ENCODE measurements around the gene LMNA. TPM values are rescaled to one million over a fixed set of nuclear protein-coding genes. Genes with fewer than 3 reads are reported as not detected.

The LMNA gene
- polyA plus RNA-seq, 1 donor: 138 TPM

DNA sequence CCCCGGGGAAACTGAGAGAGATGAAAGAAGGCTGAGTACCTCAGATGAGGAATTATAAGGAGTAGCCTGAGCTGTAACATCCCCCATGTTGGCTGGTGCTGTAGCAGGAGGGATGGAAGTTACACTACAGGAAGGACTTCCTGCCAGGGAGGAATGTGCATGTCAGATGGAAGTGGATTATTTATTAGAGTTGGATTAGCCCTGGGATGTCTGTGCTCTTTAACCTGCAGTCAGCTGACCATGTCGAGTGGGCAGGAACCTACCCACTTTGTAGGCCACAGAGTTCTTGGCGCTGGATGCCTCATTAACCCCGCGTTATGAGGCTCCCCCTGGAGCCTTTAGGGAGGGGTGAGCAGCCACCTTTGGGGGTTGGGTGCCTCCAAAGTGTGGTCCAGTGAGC, 38.1 kb downstream of the LMNA start:
- Histone ChIP-seq H3K4me3 (ENCODE audit: low read length) (no peak overlapping the region), H3K4me1 (ENCODE audit: control insufficient read depth, insufficient read depth, low read length) (peaks cover 2% of the 10 kb centered on the region), H3K27me3 (ENCODE audit: control insufficient read depth, insufficient read depth, low read length) (peaks cover 15% of the 10 kb centered on the region), H3K36me3 (ENCODE audit: control insufficient read depth, insufficient read depth, low read length) (no peaks in the 10 kb centered on the region), H3K9me3 (ENCODE audit: control insufficient read depth, low read depth, low read length) (no peaks in the 10 kb centered on the region), H3K27ac (ENCODE audit: low read length) (no peak overlapping the region)
- no CpG with 5 or more reads among the region's 5 CpGs for WGBS (ENCODE audit: insufficient coverage, low lambda C conversion rate)
- no peak for DNase-seq

DNA sequence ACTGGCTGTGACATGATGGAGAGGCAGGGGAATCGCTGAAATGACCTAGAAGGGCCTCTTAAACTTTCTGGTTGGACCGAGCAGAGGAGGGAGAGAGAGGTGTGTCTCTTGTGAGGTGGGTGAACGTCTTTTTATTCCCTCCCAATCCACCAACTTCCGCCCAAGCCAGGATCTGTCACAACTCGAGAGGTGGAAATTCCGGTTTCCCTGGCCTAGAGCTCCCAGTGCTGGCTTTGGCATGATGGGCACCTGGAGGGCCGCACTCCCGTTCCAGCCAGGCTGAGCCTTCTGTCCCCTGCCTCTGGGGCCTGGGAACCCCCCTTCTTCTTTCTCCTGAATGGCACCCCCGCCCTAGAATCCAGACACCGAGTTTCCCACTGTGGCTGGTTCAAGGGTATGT, 38.9 kb downstream of the LMNA start, which contains the start of gene SEMA4A:
SEMA4A (plus strand) TSS at position 224 of the 400 bp plus-strand sequence. CDS start 994 bp downstream, outside the sequence.
- DNase-seq: peak in 1 of 2 donors; percentile 51
- Histone ChIP-seq H3K4me1 (ENCODE audit: control insufficient read depth, insufficient read depth, low read length) (peaks cover 2% of the 10 kb centered on the region), H3K36me3 (ENCODE audit: control insufficient read depth, insufficient read depth, low read length) (no peaks in the 10 kb centered on the region), H3K27ac (ENCODE audit: low read length) (no peak within 1 kb of the TSS), H3K4me3 (ENCODE audit: low read length) (no peak within 1 kb of the TSS), H3K9me3 (ENCODE audit: control insufficient read depth, low read depth, low read length) (no peaks in the 10 kb centered on the region), H3K27me3 (ENCODE audit: control insufficient read depth, insufficient read depth, low read length) (peaks cover 15% of the 10 kb centered on the region)
- whole genome bisulfite sequencing (ENCODE audit: insufficient coverage, low lambda C conversion rate): no CpG with 5 or more reads among the region's 10 CpGs

- no peak for DNase-seq
- Histone ChIP-seq H3K4me1 (ENCODE audit: control insufficient read depth, insufficient read depth, low read length) (peaks cover 2% of the 10 kb centered on the region), H3K27me3 (ENCODE audit: control insufficient read depth, insufficient read depth, low read length) (peaks cover 15% of the 10 kb centered on the region), H3K27ac (ENCODE audit: low read length) (no peak overlapping the region), H3K36me3 (ENCODE audit: control insufficient read depth, insufficient read depth, low read length) (no peaks in the 10 kb centered on the region), H3K4me3 (ENCODE audit: low read length) (no peak overlapping the region), H3K9me3 (ENCODE audit: control insufficient read depth, low read depth, low read length) (no peaks in the 10 kb centered on the region)
- 75% methylated on average over 1 of the region's 11 CpGs for WGBS (ENCODE audit: insufficient coverage, low lambda C conversion rate)
Observed at GRCh38 chr1:156154317-156154749, 39.8 kb downstream of the LMNA start.

GRCh38 chr1:156155756-156156510, 41.4 kb downstream of the LMNA start:
- Histone ChIP-seq H3K9me3 (ENCODE audit: control insufficient read depth, low read depth, low read length) (no peaks in the 10 kb centered on the region), H3K4me1 (ENCODE audit: control insufficient read depth, insufficient read depth, low read length) (peaks cover 7% of the 10 kb centered on the region), H3K36me3 (ENCODE audit: control insufficient read depth, insufficient read depth, low read length) (no peaks in the 10 kb centered on the region), H3K27me3 (ENCODE audit: control insufficient read depth, insufficient read depth, low read length) (peaks cover under 1% of the 10 kb centered on the region), H3K27ac (ENCODE audit: low read length) (no peak overlapping the region), H3K4me3 (ENCODE audit: low read length) (no peak overlapping the region)
- no CpG with 5 or more reads among the region's 12 CpGs for WGBS (ENCODE audit: insufficient coverage, low lambda C conversion rate)
- no peak for DNase-seq

- Histone ChIP-seq H3K27me3 (ENCODE audit: control insufficient read depth, insufficient read depth, low read length) (no peaks in the 10 kb centered on the region), H3K36me3 (ENCODE audit: control insufficient read depth, insufficient read depth, low read length) (no peaks in the 10 kb centered on the region), H3K4me3 (ENCODE audit: low read length) (no peak overlapping the region), H3K4me1 (ENCODE audit: control insufficient read depth, insufficient read depth, low read length) (peaks cover 11% of the 10 kb centered on the region), H3K27ac (ENCODE audit: low read length) (no peak overlapping the region), H3K9me3 (ENCODE audit: control insufficient read depth, low read depth, low read length) (no peaks in the 10 kb centered on the region)
- no CpG with 5 or more reads among the region's 3 CpGs for WGBS (ENCODE audit: insufficient coverage, low lambda C conversion rate)
- DNase-seq: no peak
Observed at GRCh38 chr1:156157506-156157905, 43.0 kb downstream of the LMNA start.

DNA sequence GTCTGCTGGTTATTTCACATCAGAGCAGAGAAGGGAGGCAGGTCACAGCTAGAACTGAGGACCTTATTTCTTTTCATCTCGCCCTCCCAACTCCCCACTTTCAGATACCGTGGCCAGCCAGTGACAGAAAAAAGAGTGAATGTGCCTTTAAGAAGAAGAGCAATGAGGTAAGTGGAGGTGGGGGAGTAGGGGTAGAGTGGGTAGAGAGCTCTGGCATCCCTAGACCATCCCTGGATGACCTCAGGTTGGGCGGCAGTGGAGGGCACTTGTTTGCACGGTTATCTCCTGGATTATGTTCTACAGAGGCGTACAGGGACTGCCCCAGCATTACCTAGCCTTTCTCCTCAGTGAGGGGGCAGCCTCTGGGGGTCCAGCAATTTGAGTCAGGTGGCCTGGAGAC, 43.5 kb downstream of the LMNA start:
- WGBS (ENCODE audit: insufficient coverage, low lambda C conversion rate): no CpG with 5 or more reads among the region's 5 CpGs
- H3K27ac ChIP-seq (ENCODE audit: low read length): no peak overlapping the region
- H3K36me3 ChIP-seq (ENCODE audit: control insufficient read depth, insufficient read depth, low read length): no peaks in the 10 kb centered on the region
- peaks cover 9% of the 10 kb centered on the region for H3K4me1 ChIP-seq (ENCODE audit: control insufficient read depth, insufficient read depth, low read length)
- H3K4me3 ChIP-seq (ENCODE audit: low read length): no peak overlapping the region
- DNase-seq: no peak
- no peaks in the 10 kb centered on the region for H3K27me3 ChIP-seq (ENCODE audit: control insufficient read depth, insufficient read depth, low read length)
- no peaks in the 10 kb centered on the region for H3K9me3 ChIP-seq (ENCODE audit: control insufficient read depth, low read depth, low read length)

DNA sequence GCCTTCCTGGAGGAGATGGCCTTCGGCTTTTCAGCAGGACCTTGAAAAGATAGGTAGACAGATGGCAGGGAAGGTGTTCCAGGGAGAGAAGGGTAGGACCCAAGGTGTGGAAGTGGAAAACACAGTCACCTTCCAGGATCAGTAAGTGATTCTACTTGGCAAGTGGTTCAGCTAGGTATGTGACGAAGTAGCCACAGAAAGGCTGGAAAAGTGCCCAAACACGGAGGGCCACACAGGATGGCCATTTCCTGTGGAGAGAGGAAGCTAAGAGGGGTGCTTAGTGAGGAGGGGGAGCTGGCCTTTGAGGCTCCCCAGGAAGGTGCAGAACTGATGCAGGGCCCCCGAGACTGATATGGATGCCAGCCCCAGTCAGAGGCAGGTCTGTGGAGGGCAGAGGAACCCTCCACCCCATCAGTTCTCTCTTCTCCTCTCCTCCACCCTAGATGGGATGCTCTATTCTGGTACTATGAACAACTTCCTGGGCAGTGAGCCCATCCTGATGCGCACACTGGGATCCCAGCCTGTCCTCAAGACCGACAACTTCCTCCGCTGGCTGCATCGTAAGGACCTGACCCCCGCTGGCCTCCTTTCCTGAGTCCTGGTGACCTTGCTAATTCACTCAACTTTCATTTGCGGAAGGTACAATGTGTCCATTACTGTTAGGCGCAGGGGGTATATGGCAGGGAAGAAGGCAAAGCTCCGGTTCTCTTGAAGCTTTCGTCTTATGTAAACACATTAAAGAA, 45.7 kb downstream of the LMNA start:
- no peaks in the 10 kb centered on the region for H3K9me3 ChIP-seq (ENCODE audit: control insufficient read depth, low read depth, low read length)
- no peaks in the 10 kb centered on the region for H3K27me3 ChIP-seq (ENCODE audit: control insufficient read depth, insufficient read depth, low read length)
- no peaks in the 10 kb centered on the region for H3K36me3 ChIP-seq (ENCODE audit: control insufficient read depth, insufficient read depth, low read length)
- peaks cover 9% of the 10 kb centered on the region for H3K4me1 ChIP-seq (ENCODE audit: control insufficient read depth, insufficient read depth, low read length)
- peak overlapping the region; percentile 34 for H3K27ac ChIP-seq (ENCODE audit: low read length)
- 80% methylated on average over 1 of the region's 13 CpGs for WGBS (ENCODE audit: insufficient coverage, low lambda C conversion rate)
- no peak for DNase-seq
- H3K4me3 ChIP-seq (ENCODE audit: low read length): peak overlapping the region; percentile 24

GRCh38 chr1:156160743-156161171, 46.2 kb downstream of the LMNA start:
- peak; percentile 80 to 86 for DNase-seq
- peak overlapping the region; percentile 34 for H3K27ac ChIP-seq (ENCODE audit: low read length)
- peak overlapping the region; percentile 24 for H3K4me3 ChIP-seq (ENCODE audit: low read length)
- no CpG with 5 or more reads among the region's 22 CpGs for WGBS (ENCODE audit: insufficient coverage, low lambda C conversion rate)
- H3K36me3 ChIP-seq (ENCODE audit: control insufficient read depth, insufficient read depth, low read length): no peaks in the 10 kb centered on the region
- no peaks in the 10 kb centered on the region for H3K27me3 ChIP-seq (ENCODE audit: control insufficient read depth, insufficient read depth, low read length)
- H3K4me1 ChIP-seq (ENCODE audit: control insufficient read depth, insufficient read depth, low read length): peaks cover 9% of the 10 kb centered on the region
- no peaks in the 10 kb centered on the region for H3K9me3 ChIP-seq (ENCODE audit: control insufficient read depth, low read depth, low read length)

GRCh38 chr1:156162430-156163037, 48.0 kb downstream of the LMNA start:
- no peaks in the 10 kb centered on the region for H3K9me3 ChIP-seq (ENCODE audit: control insufficient read depth, low read depth, low read length)
- H3K4me3 ChIP-seq (ENCODE audit: low read length): no peak overlapping the region
- no peak overlapping the region for H3K27ac ChIP-seq (ENCODE audit: low read length)
- no peaks in the 10 kb centered on the region for H3K27me3 ChIP-seq (ENCODE audit: control insufficient read depth, insufficient read depth, low read length)
- DNase-seq: no peak
- no peaks in the 10 kb centered on the region for H3K36me3 ChIP-seq (ENCODE audit: control insufficient read depth, insufficient read depth, low read length)
- peaks cover 9% of the 10 kb centered on the region for H3K4me1 ChIP-seq (ENCODE audit: control insufficient read depth, insufficient read depth, low read length)
- WGBS (ENCODE audit: insufficient coverage, low lambda C conversion rate): no CpG with 5 or more reads among the region's 5 CpGs

DNA sequence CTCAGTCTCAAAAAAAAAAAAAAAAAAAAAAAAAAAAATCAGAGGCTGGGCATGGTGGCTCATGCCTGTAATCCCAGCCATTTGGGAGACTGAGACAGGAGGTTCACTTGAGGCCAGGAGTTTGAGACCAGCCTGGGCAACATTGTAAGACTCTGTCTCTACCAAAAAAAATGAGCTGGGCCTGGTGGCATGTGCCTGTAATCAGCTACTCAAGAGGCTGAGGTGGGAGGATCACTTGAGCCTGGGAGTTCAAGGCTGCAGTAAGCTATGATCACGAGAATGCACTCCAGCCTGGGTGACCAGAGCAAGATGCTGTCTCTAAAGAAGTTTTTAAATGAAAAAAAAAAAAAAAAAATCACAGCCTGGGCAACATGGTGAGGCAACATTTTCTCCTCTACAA, 49.2 kb downstream of the LMNA start:
- WGBS (ENCODE audit: insufficient coverage, low lambda C conversion rate): no CpG with 5 or more reads among the region's 1 CpG
- no peaks in the 10 kb centered on the region for H3K9me3 ChIP-seq (ENCODE audit: control insufficient read depth, low read depth, low read length)
- no peak overlapping the region for H3K27ac ChIP-seq (ENCODE audit: low read length)
- H3K4me1 ChIP-seq (ENCODE audit: control insufficient read depth, insufficient read depth, low read length): peaks cover 9% of the 10 kb centered on the region
- no peaks in the 10 kb centered on the region for H3K27me3 ChIP-seq (ENCODE audit: control insufficient read depth, insufficient read depth, low read length)
- no peaks in the 10 kb centered on the region for H3K36me3 ChIP-seq (ENCODE audit: control insufficient read depth, insufficient read depth, low read length)
- DNase-seq: no peak
- no peak overlapping the region for H3K4me3 ChIP-seq (ENCODE audit: low read length)
